Osteocyte (in vitro differentiated cells): ENCODE measurements around the gene FAM98A. TPM values are rescaled to one million over a fixed set of nuclear protein-coding genes. Genes with fewer than 3 reads are reported as not detected.

Experiments
- DNase-seq: peaks from one replicate; pipeline ENCODE4 v3.0.0; 2021; ENCODE audit warnings: mixed read lengths; ENCODE audit not compliant: unreplicated experiment; ENCODE audit errors: extremely low spot score
- H3K27ac Mint-ChIP-seq: one replicate; pipeline ENCODE4 v1.8.0; 2021; ENCODE audit warnings: mild to moderate bottlenecking, mixed read lengths; ENCODE audit not compliant: unreplicated experiment
- H3K27me3 Mint-ChIP-seq: one replicate; pipeline ENCODE4 v1.8.0; 2021; ENCODE audit warnings: mixed read lengths; ENCODE audit not compliant: unreplicated experiment
- H3K36me3 Mint-ChIP-seq: one replicate; pipeline ENCODE4 v1.8.0; 2021; ENCODE audit warnings: mixed read lengths; ENCODE audit not compliant: unreplicated experiment
- H3K4me1 Mint-ChIP-seq: one replicate; pipeline ENCODE4 v1.8.0; 2021; ENCODE audit warnings: mixed read lengths; ENCODE audit not compliant: unreplicated experiment
- H3K4me3 Mint-ChIP-seq: one replicate; pipeline ENCODE4 v1.8.0; 2021; ENCODE audit warnings: mild to moderate bottlenecking, moderate library complexity, mixed read lengths; ENCODE audit not compliant: unreplicated experiment
- H3K9me3 Mint-ChIP-seq: one replicate; pipeline ENCODE4 v1.8.0; 2021; ENCODE audit warnings: mixed read lengths; ENCODE audit not compliant: unreplicated experiment
- CTCF ChIP-seq: fragments of 200-600 bp; sonication (generic); IDR thresholded peaks from 2 replicates; pipeline ENCODE4 v1.5.0; 2021; ENCODE audit warnings: antibody characterized with exemption, mild to moderate bottlenecking, moderate library complexity
- total RNA-seq: library from RNA; stranded (reverse); gene quantifications from 2 replicates; pipeline ENCODE4 v1.2.1, GENCODE V29; 2021

Gene FAM98A
- total RNA-seq, 1 donor from 2014 or later = 66.8 TPM

- Mint-ChIP-seq H3K9me3 (peaks cover 4% of the 10 kb centered on the region), H3K4me1 (peaks cover 11% of the 10 kb centered on the region), H3K27ac (no peak overlapping the region), H3K27me3 (no peaks in the 10 kb centered on the region), H3K36me3 (no peaks in the 10 kb centered on the region), H3K4me3 (no peak overlapping the region)
- no peak for TF ChIP-seq CTCF
- DNase-seq = no peak
These were observed 57.9 kb downstream of the FAM98A start for GRCh38 chr2:33541243-33541642.

GRCh38 chr2:33535421-33535820, 63.7 kb downstream of the FAM98A start:
- Mint-ChIP-seq H3K9me3 (peaks cover 4% of the 10 kb centered on the region), H3K27ac (no peak overlapping the region), H3K4me1 (peaks cover 26% of the 10 kb centered on the region), H3K36me3 (peaks cover 2% of the 10 kb centered on the region), H3K4me3 (no peak overlapping the region), H3K27me3 (no peaks in the 10 kb centered on the region)
- DNase-seq = no peak
- no peak for TF ChIP-seq CTCF

Other genes starting within 250 kb of the FAM98A start
- gene RASGRP3, start 122.7 kb downstream of the FAM98A start, total RNA-seq = 2.1 and 3.3 TPM in 2 replicates